ENCODE measurements around the gene ASTL. TPM values are rescaled to one million over a fixed set of nuclear protein-coding genes. Genes with fewer than 3 reads are reported as not detected.

Gene ASTL
- total RNA-seq, 4 donors from 2014 or later: 0.84 to 3.3 TPM; not detected in 2

DNA sequence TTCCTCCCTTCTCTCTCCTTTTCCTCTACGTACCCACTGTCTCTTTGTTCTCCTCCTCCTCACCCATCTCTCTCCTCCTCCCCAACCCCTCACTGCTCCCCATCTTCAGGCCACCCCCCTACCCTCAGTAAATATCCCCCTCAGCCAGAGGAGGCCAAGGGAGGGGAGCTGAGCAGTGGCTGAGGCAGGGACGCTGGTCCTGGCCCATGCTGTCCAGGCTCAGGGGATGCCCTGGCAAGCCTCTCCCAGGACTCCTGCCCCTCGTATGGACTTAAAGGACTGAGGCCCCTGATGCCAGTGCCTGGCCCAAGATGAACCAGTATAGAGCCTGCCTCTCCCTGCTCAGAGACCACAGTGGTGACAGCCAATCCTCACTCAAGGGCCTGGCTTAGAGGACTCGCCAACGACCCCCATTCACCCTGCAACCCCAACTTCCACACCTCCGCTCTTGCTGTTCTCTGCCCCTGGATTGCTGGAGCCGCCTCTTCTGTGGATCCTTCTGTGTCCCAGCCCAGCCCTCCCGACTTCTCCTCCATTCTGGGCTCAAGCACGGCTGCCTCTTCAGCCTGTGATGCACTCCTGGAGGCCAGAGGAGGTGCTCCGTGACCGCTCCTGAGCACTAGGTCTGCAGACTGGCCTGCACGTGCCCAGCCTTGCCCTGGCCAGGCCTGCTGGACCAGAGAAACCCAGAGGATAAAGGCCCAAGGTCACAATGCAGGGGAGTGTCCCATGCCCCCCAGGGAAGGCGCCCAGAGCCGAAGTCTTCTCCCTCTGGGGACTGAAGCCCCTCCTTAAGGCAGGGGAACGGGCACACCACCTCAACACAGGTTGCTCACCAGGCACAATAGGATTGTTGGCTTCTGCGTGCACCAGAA lies 16.4 kb upstream of the ASTL start:
- no peak for DNase-seq (ENCODE audit: low spot score)
- ATAC-seq (ENCODE audit: low FRiP score): no peak
- TF ChIP-seq, protein P1, sequence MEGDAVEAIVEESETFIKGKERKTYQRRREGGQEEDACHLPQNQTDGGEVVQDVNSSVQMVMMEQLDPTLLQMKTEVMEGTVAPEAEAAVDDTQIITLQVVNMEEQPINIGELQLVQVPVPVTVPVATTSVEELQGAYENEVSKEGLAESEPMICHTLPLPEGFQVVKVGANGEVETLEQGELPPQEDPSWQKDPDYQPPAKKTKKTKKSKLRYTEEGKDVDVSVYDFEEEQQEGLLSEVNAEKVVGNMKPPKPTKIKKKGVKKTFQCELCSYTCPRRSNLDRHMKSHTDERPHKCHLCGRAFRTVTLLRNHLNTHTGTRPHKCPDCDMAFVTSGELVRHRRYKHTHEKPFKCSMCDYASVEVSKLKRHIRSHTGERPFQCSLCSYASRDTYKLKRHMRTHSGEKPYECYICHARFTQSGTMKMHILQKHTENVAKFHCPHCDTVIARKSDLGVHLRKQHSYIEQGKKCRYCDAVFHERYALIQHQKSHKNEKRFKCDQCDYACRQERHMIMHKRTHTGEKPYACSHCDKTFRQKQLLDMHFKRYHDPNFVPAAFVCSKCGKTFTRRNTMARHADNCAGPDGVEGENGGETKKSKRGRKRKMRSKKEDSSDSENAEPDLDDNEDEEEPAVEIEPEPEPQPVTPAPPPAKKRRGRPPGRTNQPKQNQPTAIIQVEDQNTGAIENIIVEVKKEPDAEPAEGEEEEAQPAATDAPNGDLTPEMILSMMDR (IDR thresholded peaks at IDR 0.05): no peak

DNA sequence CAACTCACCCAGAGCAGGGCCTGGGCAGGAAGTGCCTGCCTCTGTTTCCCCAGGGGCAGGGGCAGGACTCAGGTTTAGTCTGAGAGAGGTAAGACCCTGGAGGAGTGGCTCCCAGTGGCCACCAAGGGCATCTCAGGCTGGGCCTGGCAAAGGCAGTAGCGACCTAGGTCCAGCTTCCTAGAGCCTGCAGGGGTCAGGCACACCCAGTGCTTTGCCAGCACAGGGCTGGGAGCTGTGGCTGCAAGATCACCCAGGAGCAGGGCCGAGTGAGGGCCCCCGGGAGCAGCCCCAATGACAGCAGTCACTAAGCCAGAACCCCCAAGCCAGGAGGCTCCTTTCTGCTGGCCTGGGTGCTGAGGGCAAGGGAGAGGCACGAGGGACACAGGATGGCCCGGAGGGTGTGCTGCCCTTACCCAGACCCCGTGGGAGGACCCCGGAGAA lies 15.7 kb upstream of the ASTL start:
- ATAC-seq (ENCODE audit: low FRiP score) (no peak), DNase-seq (ENCODE audit: low spot score) (no peak)

DNA sequence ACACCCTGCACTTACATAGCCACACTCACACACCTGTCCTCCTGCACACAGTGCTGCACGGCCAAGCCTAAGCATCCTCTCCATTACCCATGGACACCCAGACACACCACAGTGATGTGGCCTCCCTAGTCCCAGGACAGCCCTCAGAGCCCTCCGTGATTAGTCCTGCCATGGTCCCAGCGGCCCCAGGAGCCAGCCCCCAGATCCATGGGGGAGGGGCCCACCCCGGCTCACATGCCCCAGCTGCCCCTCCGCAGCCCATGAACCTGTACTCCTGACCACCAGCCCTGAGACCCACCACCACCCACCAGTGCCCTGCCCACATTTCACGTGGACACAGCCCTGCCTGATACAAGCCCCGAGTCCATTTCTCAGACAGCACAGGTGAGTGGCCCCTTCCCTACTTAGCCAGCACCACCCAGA lies 15.0 kb upstream of the ASTL start:
- TF ChIP-seq, protein P1 (IDR thresholded peaks at IDR 0.05): no peak
- DNase-seq (ENCODE audit: low spot score): no peak
- ATAC-seq (ENCODE audit: low FRiP score): no peak

More for the DNA sequence above, 15.7 kb upstream of the ASTL start:
- TF ChIP-seq, protein P1 (IDR thresholded peaks at IDR 0.05): no peak

DNA sequence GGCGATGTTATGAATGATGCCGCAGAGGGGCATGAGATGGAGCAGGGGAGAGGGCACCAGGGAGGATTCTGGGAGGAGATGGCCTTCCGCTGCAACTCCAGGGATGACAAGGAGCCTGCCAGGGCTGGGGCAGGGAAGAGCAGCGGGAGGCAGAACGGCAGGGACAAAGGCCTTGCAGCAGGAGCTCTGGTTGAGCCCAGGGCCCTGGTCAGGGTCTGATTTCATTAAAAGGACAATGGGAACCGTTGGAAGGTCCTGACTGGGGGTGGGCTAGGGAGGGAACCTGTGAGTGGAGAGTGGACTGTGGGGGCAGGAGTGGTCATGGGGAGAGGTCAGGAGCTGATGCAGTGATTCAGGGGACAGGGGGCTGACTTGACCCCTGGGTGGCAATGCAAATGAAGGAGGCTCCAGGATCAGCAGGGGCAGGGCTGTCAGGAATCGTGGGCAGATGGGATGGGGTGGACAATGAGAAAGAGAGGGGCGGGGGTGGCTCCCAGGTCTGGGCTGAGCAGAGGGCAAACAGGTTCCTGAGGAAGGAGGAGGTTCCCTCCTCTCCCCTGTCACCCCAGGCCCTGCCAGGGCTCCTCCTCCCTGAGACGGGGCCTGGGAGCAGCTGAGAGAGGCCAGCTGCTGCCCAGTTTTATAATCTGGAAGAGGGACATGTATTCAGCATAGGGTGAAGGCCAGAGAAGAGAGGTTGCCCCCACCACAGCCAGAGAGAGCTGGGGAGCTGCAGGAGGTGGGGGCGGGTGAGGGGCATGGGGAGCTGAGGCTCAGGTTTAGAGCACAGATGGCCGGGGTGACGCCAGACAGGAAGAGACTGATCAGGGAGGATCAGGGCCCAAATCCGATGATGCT lies 14.2 kb upstream of the ASTL start:
- DNase-seq (ENCODE audit: low spot score) (no peak), ATAC-seq (ENCODE audit: low FRiP score) (no peak)
- TF ChIP-seq, protein P1 (IDR thresholded peaks at IDR 0.05): no peak

DNA sequence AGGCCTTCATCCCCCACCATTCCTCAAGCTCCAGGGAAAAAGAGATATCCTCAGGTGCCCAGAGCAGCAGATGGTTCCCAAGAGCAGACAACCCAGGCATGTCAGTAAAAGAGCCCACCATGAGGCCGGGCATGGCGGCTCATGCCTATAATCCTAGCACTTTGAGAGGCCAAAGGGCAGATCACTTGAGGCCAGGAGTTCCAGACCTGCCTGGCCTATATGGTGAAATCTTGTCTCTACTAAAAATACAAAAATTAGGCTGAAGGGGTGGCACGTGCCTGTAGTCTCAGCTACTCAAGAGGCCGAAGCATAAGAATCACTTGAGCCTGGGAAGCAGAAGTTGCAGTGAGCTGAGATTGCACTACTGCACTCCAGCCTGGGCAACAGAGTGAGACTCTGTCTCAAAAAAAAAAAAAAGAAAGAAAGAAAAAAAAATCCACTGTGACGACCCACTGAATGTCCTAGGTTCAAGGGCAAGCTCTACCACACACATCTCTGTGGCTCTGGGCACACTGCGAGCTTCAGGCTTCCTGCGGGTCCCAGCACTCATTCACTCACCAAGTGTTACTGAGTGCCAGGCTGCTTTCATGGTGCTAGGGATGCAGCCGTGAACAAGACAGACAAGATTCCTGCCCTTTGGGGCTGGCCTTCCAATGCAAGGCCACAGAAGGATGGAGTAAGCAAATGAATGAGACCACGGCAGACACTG lies 13.4 kb upstream of the ASTL start:
- ATAC-seq (ENCODE audit: low FRiP score): no peak
- DNase-seq (ENCODE audit: low spot score): no peak
- TF ChIP-seq, protein P1 (IDR thresholded peaks at IDR 0.05): no peak

DNA sequence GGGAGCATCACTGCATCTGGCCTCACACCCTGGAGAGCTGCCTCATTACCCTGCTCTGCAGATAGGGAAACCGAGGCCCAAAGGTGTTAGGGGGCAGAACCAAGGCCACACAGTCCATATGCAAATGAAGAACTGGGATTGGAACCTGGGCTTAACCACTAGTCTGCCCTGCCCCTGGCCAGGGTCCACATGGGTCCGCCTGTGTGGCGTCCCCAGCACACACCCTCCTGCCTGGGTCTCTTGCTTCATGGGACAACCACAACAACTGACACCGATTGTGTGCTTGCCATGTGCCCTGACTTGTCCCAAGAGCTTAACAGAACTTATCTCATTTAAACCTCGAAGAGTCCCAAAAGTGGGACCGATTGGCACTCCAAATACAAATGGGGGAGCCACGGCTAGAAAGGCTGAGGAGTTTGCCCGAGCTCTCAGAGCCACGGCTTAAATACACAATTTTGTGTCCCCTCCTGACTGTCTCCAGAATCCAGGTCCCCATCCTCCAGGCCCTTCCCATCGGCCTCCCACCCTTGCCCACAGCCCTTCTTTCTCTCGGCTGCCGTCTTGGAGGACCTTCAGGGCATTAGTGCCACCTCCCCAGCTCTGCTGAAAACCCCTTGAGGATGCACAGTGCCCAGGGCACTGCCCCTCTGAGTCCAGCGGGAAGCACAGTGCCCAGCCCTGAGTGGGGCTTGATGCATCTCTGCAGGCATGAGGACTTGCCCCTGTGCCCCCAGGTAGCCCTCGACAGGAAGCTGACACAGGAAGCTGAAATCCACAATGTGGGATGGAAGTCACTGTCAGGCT lies 12.7 kb upstream of the ASTL start:
- TF ChIP-seq, protein P1 (IDR thresholded peaks at IDR 0.05): no peak
- ATAC-seq (ENCODE audit: low FRiP score) (no peak), DNase-seq (ENCODE audit: low spot score) (no peak)
